Mononuclear cell (primary cell): ENCODE results near the gene BCL6. TPM values are rescaled to one million over a fixed set of nuclear protein-coding genes. Genes with fewer than 3 reads are reported as not detected.

Experiments
- H3K27me3 ChIP-seq: 2 replicates; pipeline ENCODE4 v1.6.0; 2011; ENCODE audit warnings: low read length, control low read depth; ENCODE audit not compliant: insufficient read depth
- H3K4me1 ChIP-seq: 2 replicates; pipeline ENCODE4 v1.5.1; 2011; ENCODE audit warnings: mild to moderate bottlenecking, low read length, control low read depth; ENCODE audit not compliant: insufficient read depth
- H3K4me3 ChIP-seq: 2 replicates; pipeline ENCODE4 v1.5.1; 2011; ENCODE audit warnings: mild to moderate bottlenecking, low read length, moderate library complexity
- H3K9me3 ChIP-seq: 2 replicates; pipeline ENCODE4 v1.5.1; 2011; ENCODE audit warnings: low read depth, mild to moderate bottlenecking, control low read depth, low read length
- total RNA-seq: library from RNA; depleted of rRNA; stranded (reverse); fragments of >200 nt; gene quantifications from one replicate; pipeline ENCODE4 v1.2.3, GENCODE V29; 2012

BCL6 gene
- total RNA-seq, 1 donor = 120 TPM

DNA sequence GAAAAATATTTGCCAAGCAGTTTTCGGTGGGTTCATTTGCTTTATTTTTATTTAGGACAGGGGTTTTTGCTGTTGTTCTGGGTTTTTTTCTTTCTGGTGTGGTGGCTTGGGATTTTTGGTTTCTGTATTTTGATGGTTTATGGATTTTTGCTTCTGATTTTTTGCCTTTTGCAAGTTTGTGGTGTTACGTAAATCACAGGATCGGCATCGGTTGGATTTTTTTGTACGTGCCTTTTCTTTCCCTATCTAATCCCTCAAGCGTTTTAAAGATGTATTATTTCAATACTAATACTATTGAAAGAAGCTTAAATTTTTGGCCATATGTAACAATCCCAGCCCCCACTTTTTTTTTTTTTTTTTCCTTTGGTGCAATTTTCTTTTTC, 782 bp upstream of the BCL6 start:
- Histone ChIP-seq H3K27me3 (no peaks in the 10 kb centered on the region), H3K4me3 (peak overlapping the region; percentile 100), H3K4me1 (peaks cover 60% of the 10 kb centered on the region), H3K9me3 (no peaks in the 10 kb centered on the region)

- Histone ChIP-seq H3K4me3 (peak overlapping the region; percentile 100), H3K9me3 (no peaks in the 10 kb centered on the region), H3K4me1 (peaks cover 64% of the 10 kb centered on the region), H3K27me3 (no peaks in the 10 kb centered on the region)
Measured at GRCh38 chr3:187744169-187745151, 808 bp downstream of the BCL6 start.

- no peaks in the 10 kb centered on the region for H3K9me3 ChIP-seq
- no peaks in the 10 kb centered on the region for H3K27me3 ChIP-seq
- H3K4me1 ChIP-seq = peaks cover 67% of the 10 kb centered on the region
- H3K4me3 ChIP-seq = peak overlapping the region; percentile 100
Measured at GRCh38 chr3:187743195-187744141, 1.8 kb downstream of the BCL6 start.

GRCh38 chr3:187742351-187743171, 2.7 kb downstream of the BCL6 start:
- no peaks in the 10 kb centered on the region for H3K9me3 ChIP-seq
- H3K4me3 ChIP-seq = peak overlapping the region; percentile 100
- H3K4me1 ChIP-seq = peaks cover 66% of the 10 kb centered on the region
- no peaks in the 10 kb centered on the region for H3K27me3 ChIP-seq

DNA sequence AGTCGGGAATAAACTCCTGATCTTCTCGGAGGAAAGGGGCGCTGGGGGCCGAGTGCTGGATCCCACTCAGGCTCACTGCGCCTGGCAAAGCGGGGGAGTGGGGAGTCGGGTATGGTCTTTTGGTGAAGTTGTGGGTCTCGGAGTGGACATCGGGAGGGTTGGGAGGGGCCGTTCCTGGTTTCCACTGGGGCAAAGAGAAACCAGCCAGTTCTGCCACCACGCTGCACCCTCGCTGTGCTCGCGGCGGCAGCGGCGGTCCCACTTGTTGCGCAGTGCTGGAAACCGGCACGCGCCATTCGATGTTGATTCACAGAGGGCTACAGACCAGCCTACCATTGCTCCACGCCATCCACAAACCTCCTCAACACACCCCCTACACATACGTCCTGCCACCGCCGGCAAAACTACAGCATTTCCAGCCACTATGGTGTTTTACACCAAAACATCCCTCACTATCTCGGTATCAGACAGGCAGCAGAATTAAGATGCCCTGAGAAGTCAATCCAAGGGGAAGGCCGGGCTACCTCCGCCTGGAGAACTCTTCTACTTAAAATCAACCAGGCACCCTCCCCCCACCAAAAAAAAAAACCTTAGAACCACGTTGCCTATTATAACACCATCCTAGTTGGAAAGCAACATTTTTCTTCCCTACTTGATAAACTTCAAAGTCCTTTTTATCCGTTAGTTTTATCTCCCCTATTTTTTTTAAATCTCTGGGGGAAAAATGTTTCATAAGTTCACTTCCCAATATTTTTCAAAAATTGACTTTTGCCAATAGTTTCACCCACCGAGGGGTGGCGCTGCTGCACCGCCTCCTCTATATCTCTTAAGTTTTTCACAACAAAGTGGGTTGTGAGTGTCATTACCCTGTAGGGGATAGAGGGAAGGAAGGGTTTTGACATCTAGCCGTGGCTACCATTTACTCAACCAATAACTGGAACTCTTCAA, 3.6 kb downstream of the BCL6 start:
- Histone ChIP-seq H3K4me3 (peak overlapping the region; percentile 100), H3K4me1 (peaks cover 66% of the 10 kb centered on the region), H3K27me3 (no peaks in the 10 kb centered on the region), H3K9me3 (no peaks in the 10 kb centered on the region)

DNA sequence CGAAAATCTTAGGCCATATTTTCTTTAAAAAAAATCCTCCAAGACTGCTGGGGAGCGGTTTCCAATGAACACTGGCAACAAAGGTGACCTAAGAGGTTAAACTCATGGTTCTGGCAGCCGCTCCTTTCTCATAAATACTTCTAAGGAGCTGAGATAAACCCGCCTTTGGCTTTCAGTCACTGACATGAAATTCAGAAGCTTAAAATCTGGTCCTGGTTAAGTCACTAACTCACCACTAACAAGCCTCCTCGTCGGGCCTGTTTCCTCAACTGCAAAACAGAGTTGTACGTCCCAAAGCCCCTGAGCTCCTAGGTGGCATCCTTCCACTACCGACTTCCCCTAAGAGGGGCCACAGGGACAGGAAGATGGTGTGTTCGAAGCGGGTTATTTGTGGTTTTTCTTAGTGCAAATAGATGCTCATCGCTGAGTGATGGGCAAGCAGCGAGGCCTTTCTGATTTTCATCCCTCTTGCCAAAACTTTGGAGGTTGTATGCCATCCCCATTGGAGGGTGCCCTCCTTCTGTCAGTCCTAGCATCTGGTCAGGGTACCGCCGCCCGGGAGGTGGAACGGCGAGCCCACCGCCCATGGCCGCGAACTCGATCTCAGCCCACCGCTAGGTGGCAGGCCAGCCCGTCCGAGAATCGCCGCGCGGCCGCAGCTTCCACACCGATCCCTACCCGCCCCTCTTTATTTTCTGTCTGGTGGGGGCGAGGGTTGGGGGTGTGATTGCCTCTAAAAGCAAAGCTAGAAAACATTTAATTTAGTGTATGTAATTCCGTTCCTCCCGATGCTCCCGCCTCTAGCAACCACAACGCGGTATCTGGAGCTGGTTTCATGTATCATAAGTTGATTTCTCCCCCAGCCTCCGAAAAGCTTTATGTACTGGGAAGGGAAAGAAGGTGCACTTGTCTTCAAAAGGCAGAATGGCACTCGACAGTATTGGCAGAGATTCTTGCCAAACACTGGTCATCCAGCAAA, 4.6 kb downstream of the BCL6 start:
- Histone ChIP-seq H3K9me3 (no peaks in the 10 kb centered on the region), H3K4me3 (peak overlapping the region; percentile 100), H3K4me1 (peaks cover 67% of the 10 kb centered on the region), H3K27me3 (no peaks in the 10 kb centered on the region)

DNA sequence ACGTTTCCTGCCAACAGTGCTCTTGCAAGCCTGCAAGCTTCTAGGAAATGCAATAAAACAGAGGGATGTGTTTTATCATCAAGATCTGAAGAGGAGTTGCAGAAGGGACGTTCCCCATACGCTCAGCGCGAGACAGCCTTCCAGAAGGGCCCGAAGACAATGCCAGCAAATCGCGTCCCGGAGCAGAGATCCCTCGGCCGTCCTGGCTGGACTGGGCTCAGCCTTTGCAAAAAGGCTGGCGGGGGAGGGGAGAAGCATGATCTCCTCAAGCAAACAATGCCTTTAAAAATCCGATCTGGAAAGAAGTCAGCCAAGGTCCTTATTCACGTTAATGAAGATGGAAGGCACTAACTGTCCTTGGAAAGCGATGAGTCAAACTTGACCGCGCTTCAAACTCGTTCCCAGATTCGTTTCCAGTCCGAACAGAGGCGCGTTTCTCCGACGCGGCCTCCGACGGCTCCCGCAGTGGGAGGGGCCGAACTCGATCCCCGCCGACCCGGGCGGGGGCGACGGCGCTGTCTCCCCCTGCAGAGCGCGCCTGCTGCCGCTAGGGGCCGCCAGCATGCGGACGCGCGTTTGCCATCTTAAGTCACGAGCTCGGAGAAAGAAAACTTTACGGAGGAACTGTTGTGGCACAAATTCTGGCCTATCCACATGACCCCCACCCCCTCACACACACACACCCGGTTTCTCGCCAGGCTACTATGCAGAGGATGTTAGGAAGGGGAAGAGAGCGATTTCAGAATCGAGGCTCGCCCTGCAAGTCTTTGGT, 5.5 kb downstream of the BCL6 start:
- Histone ChIP-seq H3K4me3 (peak overlapping the region; percentile 100), H3K27me3 (no peaks in the 10 kb centered on the region), H3K4me1 (peaks cover 68% of the 10 kb centered on the region), H3K9me3 (no peaks in the 10 kb centered on the region)

DNA sequence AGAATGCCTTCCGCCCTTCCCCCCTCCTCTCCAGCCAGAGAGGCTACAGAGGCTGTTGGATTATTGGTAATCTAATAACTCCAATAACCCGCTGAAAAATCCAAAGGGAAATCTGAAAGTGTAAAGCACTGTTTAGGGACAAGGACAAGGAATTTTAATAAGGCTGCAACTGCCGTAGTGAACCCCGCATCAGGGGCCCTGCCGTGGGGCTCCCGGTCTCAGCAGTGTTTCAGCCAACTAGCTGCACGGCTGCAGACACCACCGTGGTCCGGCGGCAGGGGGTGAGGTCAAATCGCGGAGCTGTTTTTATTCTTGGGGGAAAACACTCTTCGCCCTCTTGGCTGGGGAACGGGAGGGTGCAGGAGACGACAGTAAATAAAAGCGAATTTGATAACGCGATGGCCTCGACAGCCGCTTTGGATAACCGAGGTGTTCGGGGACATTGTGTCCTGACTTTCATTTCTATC, 6.1 kb downstream of the BCL6 start:
- Histone ChIP-seq H3K4me3 (peak overlapping the region; percentile 100), H3K9me3 (no peaks in the 10 kb centered on the region), H3K27me3 (no peaks in the 10 kb centered on the region), H3K4me1 (peaks cover 68% of the 10 kb centered on the region)

DNA sequence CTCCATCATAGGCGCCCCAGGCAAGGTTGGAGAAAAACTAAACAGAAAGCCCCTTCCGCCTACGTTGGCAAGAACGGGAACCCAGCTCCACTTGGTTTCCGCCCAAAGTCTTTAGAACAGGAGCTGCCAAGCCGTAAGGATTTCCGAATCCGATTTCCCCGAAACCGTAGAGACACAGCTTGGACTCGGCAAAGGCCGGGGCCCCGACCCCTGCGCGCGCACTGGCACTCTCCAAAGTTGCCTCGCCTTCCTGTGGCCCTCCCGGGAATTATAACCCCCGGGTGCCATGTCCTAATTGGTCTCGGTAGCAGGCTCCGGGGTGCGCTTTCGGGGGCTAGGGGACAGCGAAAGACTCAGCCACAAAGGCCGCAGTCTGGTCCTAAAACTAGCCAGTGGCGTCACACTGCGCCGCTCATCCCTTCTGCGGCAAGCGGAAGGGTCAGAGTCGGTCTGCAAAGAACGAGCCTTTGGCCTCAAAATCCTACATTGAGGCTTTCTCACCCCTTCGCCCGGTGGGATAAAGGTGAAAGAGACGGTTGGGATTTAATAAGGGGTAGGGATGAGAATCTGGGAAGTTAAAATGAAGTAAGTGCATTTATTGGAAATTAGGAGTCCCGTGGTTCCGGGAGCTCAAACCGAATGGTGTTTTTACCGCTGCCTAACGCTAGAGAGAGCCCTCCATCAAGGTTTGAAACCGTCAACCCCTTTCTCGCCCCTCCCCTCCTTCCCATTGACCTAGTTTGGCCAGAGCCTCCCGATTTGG, 6.8 kb downstream of the BCL6 start:
- Histone ChIP-seq H3K9me3 (no peaks in the 10 kb centered on the region), H3K4me3 (peak overlapping the region; percentile 100), H3K27me3 (no peaks in the 10 kb centered on the region), H3K4me1 (peaks cover 68% of the 10 kb centered on the region)

DNA sequence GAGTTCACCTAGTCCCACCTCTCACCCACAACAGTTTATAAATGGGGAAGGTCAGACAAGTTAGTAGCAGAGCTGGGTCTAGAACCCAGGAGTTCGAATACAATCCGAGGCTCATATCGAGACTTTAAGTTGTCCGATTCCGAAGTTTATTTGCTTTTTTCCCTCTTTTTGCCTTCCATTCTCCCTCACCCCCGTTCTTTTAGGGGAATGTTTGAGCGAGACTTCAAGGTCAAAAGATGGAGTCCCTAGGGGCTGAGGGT, 7.3 kb downstream of the BCL6 start:
- H3K4me1 ChIP-seq = peaks cover 68% of the 10 kb centered on the region
- peak overlapping the region; percentile 100 for H3K4me3 ChIP-seq

GRCh38 chr3:187737368-187738070, 7.7 kb downstream of the BCL6 start:
- Histone ChIP-seq H3K27me3 (no peaks in the 10 kb centered on the region), H3K4me3 (peak overlapping the region; percentile 100), H3K4me1 (peaks cover 63% of the 10 kb centered on the region), H3K9me3 (no peaks in the 10 kb centered on the region)

More for the DNA sequence above, 7.3 kb downstream of the BCL6 start:
- H3K9me3 ChIP-seq = no peaks in the 10 kb centered on the region
- no peaks in the 10 kb centered on the region for H3K27me3 ChIP-seq
